Measurements from ENCODE around the gene YWHAE.
"Not testable (repeated sequence)": the region's sequence is repeated elsewhere in the genome, so short reads cannot be mapped to it uniquely, and the experiment has no call there.

YWHAE gene

GRCh38 chr17:1412185-1413110, 12.4 kb upstream of the YWHAE start:
- DNase-seq (ENCODE audit: low spot score), result peak; percentile 28

- DNase-seq (ENCODE audit: low spot score), result no peak
Measured at GRCh38 chr17:1402262-1402586, 2.2 kb upstream of the YWHAE start.

DNA sequence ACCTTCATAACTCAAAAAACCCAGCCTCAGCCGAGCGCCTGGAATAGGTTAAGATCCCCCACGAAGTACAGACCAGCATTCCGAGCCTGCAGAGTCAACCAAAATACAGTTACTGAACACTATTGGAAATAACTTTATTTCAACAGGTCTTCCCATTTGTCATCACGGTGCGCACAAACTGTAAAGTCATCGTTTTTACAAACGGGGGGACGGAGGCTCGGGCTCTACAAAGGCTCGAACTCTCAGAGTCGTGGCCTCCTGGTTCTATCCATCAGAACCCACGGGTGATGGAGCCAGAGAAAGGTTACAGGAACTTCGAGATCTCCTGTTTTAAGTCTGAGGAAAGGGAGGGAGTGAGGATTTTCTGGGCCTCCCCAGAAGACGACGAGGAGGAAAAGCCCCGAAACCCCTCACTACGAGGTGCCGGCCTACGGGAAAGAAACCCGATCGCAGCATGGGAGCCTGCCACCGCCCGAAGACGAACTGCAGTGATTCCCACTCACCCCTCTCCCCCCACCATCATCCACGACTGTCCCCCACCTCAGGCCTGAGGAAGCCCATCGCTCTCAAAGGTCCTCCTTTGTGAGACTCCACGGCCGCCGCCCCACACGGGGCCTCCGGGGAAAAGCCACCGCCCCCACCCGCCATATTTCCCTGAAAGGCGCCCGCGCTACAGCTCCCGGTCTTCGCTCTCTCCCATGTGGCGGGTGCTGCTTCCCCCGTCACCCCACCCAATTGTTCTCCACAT, 917 bp downstream of the YWHAE start:
- DNase-seq (ENCODE audit: low spot score), result peak; percentile 64

GRCh38 chr17:1398028-1398427, 2.0 kb downstream of the YWHAE start:
- no peak for DNase-seq (ENCODE audit: low spot score)

GRCh38 chr17:1395876-1396665, 4.0 kb downstream of the YWHAE start:
- DNase-seq (ENCODE audit: low spot score), result not testable (repeated sequence)

DNA sequence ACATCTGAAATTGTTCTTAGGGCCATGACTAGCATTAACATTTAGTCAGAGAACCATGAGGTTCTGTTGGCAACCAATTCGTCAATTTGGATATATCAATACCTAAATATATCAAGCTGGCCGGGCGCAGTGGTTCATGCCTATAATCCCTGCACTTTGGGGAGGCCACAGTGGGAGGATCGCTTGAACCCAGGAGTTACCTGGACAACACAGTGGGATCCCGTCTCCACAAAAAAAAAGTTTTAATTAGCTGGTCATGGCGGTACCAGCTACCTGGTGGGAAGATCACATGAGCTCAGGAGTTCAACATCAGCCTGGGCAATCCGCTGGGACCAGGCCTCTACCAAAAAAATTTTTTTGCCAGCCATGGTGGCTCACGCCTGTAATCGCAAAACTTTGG, 8.4 kb downstream of the YWHAE start:
- DNase-seq (ENCODE audit: low spot score), result no peak

DNA sequence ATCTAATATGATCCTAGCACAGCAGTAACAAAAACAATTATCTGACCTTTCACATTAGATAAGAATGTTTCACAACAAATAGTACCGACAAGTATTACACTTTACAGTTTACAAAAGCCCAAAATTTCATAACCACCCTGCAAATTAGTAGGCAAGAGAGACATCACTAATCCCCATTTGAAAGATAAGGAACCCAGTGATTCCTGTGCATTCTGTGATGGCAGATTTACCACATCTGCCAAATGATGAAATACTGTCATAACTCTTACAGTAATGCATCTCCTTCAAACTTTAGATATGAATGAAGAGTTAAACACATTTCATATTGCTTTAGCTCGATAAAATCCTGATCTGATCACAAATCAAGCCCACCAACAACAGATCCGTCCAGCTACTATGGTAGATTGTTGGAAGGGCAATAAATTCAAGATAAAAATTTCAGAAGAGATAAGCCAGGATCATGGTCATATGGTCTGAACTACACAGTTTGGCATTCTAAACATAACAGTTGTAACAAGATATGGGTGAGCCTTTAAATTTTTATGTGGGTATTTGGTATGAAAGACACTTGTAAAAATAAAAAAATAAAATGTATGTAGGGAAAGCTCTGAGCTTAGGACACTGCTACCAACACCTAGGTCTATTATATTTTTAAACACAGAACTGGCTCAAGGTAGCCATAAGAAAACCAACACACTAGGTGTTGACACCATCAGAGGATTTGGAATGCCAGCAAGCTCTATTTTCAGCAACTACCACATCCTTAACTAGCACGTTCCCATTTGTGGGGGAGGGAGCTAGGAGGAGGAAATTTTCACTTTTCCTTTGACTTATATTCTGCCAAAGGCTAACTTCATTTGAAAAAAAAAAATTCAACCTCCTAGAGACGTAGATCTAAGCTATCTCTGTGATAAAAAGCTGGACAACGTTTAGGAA, 9.3 kb downstream of the YWHAE start:
- DNase-seq (ENCODE audit: low spot score), result no peak

DNA sequence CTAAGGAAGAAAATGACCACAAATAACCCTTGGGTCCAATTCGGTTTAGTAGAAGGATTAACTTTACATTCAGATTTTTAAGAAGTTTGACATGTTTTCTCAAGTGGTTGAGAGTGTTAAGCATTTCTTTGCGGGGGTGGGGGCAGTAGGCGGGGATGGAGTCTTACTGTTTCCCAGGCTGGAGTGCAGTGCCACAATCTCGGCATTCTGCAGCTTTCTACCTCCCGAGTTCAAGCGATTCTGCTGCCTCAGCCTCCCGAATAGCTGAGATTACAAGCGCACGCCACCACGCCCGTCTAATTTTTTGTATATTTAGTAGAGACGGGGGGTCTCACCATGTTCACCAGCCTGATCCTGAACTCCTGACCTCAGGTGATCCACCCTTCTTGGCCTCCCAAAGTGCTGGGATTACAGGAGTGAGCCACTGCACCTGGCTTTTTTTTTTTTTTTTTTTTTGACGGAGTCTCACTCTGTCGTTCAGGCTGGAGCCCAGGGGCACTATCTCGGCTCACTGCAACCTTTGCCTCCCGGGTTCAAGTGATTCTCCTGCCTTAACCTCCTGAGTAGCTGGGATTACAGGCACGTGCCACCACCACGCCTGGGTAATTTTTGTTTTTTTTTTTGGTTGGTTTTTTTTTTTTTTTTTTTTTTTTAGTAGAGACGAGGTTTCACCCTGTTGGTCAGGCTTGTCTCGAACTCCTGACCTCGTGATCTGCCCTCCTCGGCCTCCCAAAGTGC, 12.4 kb downstream of the YWHAE start:
- not testable (repeated sequence) for DNase-seq (ENCODE audit: low spot score)

DNA sequence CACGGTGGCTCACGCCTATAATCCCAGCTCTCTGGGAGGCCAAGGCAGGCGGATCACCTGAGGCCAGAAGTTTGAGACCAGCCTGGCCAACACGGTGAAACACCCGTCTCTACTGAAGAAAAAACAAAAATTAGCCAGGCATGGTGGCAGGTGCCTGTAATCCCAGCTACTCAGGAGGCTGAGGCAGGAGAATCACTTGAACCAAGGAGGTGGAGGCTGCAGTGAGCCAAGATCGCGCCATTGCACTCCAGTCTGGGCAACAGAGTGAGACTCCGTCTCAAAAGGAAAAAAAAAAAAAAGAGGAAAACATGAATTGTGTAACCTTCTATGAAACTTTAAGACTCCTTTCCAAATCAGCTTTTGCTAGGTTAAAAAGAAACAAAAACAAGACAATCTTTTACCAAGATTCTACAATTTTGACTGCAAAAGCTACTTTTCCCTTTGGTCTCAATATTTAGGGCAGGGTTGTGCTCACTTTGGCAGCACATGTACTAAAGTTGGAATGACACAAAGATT, 13.3 kb downstream of the YWHAE start:
- not testable (repeated sequence) for DNase-seq (ENCODE audit: low spot score)

- DNase-seq (ENCODE audit: low spot score), result no peak
Measured at GRCh38 chr17:1386265-1386664, 13.8 kb downstream of the YWHAE start.

- no peak for DNase-seq (ENCODE audit: low spot score)
Measured at GRCh38 chr17:1385861-1386260, 14.2 kb downstream of the YWHAE start.

DNA sequence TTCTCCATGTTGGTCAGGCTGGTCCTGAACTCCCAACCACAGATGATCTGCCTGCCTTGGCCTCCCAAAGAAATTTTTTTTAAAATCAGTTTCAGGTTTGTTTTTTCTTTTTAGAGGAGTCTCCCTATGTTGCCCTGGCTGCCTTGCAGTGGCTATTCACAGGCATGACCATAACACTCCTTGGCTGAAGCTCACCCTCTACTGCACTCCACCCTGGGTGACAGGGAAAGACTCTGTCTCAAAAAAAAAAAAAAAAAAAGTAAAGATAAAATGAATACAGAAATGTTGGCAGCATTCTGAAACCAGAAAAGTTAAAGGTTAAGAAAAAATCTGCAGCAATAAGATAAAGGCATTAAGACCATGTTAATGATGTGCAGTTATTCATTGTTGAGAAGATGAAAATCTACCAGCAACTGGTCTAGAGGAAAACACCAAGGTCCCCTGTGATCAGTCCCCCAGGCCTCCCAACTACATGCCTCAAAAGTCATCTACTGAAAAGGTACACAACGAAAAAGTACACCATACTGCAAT, 15.1 kb downstream of the YWHAE start:
- no peak for DNase-seq (ENCODE audit: low spot score)

DNA sequence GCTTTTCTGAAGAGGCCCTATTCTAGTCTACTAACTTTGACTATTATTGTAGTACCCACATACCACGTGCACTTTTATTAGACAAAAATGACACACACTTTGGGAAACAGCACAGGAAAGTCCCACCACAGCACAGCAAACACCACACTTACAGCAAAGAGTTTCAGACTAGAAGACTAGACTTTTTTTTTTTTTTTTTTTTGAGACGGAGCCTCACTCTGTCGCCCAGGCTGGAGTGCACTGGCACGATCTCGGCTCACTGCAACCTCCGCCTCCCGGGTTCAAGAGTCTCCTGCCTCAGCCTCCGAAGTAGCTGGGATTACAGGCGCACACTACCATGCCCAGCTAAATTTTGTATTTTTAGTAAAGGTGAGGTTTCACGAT, 20.1 kb downstream of the YWHAE start:
- DNase-seq (ENCODE audit: low spot score), result no peak

- no peak for DNase-seq (ENCODE audit: low spot score)
Measured at GRCh38 chr17:1379208-1379929, 20.7 kb downstream of the YWHAE start.

GRCh38 chr17:1378476-1378860, 21.6 kb downstream of the YWHAE start:
- DNase-seq (ENCODE audit: low spot score), result not testable (repeated sequence)

DNA sequence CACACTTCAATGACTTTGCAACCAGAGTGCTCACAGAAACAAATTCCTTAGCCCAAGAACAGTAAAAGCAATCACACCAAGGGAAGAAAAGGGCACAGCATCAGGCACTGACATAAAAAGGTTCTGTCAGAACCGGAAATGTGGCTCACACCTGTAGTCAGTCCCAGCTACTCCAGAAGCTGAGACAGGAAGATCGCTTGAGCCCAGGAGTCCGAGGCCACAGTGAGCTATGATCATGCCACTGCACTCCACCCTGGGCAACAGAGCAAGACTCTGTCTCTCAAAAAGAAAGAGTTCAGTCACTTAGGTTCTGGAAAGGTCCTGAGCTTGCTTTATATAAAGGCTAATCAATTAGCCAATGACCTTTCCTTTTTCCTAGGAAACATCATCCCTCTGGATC, 22.7 kb downstream of the YWHAE start:
- no peak for DNase-seq (ENCODE audit: low spot score)

DNA sequence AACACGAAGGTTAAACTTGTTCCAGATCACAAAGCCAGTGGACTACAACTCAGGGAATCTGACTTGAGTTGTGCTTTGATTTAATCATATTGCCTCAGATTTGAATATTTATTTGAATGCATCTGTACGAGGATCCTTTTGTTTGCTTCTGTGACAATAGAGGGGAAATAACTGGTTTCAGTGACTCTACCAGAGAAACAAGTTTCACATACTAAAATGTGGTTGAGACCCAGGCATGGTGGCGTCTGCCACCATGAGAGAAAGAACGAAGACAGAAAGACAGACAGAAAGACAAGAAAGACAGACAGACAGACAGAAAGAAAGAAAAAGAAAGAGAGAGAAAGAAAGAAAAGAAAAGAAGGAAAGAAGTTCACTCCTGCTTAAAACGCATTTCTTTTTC, 24.0 kb downstream of the YWHAE start:
- no peak for DNase-seq (ENCODE audit: low spot score)

- no peak for DNase-seq (ENCODE audit: low spot score)
Measured at GRCh38 chr17:1375615-1376014, 24.4 kb downstream of the YWHAE start.

DNA sequence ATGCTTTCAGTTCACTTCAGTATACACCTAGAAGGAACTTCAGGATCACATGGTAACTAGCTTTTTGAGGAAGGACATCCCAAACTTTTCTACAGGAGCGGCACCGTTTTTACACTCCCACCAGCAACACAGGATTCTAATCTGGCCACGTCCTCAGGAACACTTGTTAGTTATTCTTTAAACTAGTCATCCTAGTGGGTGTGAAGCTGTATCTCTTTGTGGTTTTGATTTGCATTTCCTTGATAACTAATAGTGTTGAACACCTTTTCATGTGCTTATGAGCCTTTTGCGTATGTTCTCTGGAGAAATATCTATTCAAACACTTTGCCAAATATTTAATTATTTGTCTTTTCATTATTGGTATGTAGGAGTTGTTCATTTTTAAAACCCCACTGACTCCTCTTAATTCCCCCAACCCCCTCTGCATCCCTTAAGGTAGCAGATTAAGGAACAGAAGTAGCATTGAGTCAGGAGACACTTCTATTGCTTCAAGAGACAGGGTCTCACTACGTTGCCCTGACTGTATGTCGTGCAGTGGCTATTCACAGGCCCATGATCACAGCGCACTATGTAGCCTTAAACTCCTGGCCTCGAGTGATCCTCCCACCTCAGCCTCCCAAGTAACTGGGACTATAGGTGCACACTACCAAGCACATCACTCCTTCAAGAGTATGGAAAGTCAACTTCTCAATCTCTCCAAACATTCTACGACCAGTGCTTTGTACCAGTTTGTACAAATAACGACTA, 25.4 kb downstream of the YWHAE start:
- DNase-seq (ENCODE audit: low spot score), result peak; percentile 57
